Lung (tissue), 12 donors: ENCODE results near the gene RAMP1. TPM values are rescaled to one million over a fixed set of nuclear protein-coding genes. Genes with fewer than 3 reads are reported as not detected.
A peak's percentile ranks its signal among the peaks of the same experiment; 100 is the strongest.

Source experiments
- ATAC-seq: fragments of 200-7000 bp; cut with Tn5 transposase; one replicate; pipeline ENCODE4 v1.9.1; 2020; ENCODE audit warnings: moderate number of reproducible peaks; ENCODE audit not compliant: insufficient read depth, low FRiP score
- DNase-seq, 3 donors: peaks; one replicate each; pipeline ENCODE4 v3.0.0-alpha.2; 2013 to 2017
- H3K27ac ChIP-seq, 2 donors: one replicate each; pipeline ENCODE4 v1.5.1; 2013; ENCODE audit warnings: mild to moderate bottlenecking in 2 of 2, moderate library complexity in 2 of 2, control low read depth in 1 of 2, inconsistent platforms in 1 of 2, low read depth in 1 of 2, low read length in 1 of 2
- H3K27me3 ChIP-seq, 3 donors: one replicate each; pipeline ENCODE4 v1.5.1; 2013; ENCODE audit warnings: low read length in 2 of 3; ENCODE audit not compliant: control insufficient read depth in 3 of 3, insufficient read depth in 3 of 3
- H3K36me3 ChIP-seq, 4 donors: one replicate each; pipeline ENCODE4 v1.5.1; 2013; ENCODE audit warnings: low read length in 4 of 4, mild to moderate bottlenecking in 1 of 4, moderate library complexity in 1 of 4; ENCODE audit not compliant: control insufficient read depth in 4 of 4, insufficient read depth in 4 of 4
- H3K4me1 ChIP-seq, 5 donors: one replicate each; pipeline ENCODE4 v1.5.1; 2013; ENCODE audit warnings: low read length in 5 of 5, mild to moderate bottlenecking in 2 of 5, moderate library complexity in 1 of 5; ENCODE audit not compliant: control insufficient read depth in 5 of 5, insufficient read depth in 5 of 5
- H3K4me3 ChIP-seq: one replicate; pipeline ENCODE4 v1.5.1; 2013; ENCODE audit warnings: mild to moderate bottlenecking, control low read depth, moderate library complexity
- H3K9ac ChIP-seq, 2 donors: one replicate each; pipeline ENCODE4 v1.5.1; 2013; ENCODE audit warnings: low read length in 2 of 2, control low read depth in 1 of 2; ENCODE audit not compliant: insufficient read depth in 1 of 2
- H3K9me3 ChIP-seq, 4 donors: one replicate each; pipeline ENCODE4 v1.5.1; 2013; ENCODE audit warnings: low read length in 3 of 4, mild to moderate bottlenecking in 1 of 4, moderate library complexity in 1 of 4; ENCODE audit not compliant: control insufficient read depth in 4 of 4, insufficient read depth in 3 of 4
- WGBS, 2 donors: extraction: QIAGEN DNeasy Blood & Tissue Kit; methylation state at CpG; one replicate each; pipeline ENCODE4 v1.1.7; 2013; 5-methylcytosine and 5-hydroxymethylcytosine counted together
- polyA plus RNA-seq, 2 donors: library from polyadenylated mRNA; stranded (reverse); fragments of 200-250 nt; gene quantifications; one replicate each; pipeline ENCODE4 v1.2.1, GENCODE V29; 2013
- total RNA-seq, 2 donors: library from RNA; depleted of rRNA in 1 of 2; stranded (reverse); fragments of >200 nt in 1 of 2; gene quantifications; one replicate each; pipeline ENCODE4 v1.2.1, GENCODE V29; 2014 to 2021
- TF ChIP-seq, protein P1 (sequence below): IDR thresholded peaks from 2 replicates; pipeline ENCODE4 v1.5.1; 2012; ENCODE audit warnings: mild to moderate bottlenecking; ENCODE audit errors: control extremely low read depth, extremely low read depth
- donor health status: control.
- donor health status: control.
- donor health status: Bipolar disorder and iron deficiency.
- donor health status: healthy.
- donor health status: DM: yes; HTN: yes; CAD: no.

Gene RAMP1
- total and polyA plus RNA-seq, 4 donors = 10.5 to 26.1 (median 12.6) TPM

DNA sequence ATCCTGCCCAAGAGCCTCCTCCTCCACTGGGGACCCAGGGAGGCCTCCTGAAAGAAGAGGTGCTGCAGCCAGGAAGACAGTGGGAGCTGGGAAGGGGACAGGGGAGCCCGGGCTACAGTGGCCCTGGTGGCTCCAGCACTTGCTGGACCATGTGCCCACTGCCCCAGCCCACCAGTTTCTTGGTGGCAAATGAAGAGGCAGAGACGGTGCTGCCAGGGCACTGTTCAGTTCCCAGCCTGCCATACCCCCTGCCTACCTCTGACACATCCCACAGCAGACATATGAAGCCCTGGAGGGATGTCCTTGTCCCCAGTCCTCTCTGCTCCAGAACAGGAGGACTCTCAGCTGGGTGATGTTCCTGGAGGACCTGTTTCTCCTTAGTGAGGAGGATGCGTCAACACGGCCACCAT is 3.7 kb downstream of the RAMP1 start:
- no peaks in the 10 kb centered on the region for H3K36me3 ChIP-seq
- no peaks in the 10 kb centered on the region for H3K9me3 ChIP-seq
- H3K9ac ChIP-seq = no peak overlapping the region
- WGBS, 2 donors = 92% methylated on average over 4 of the region's 4 CpGs
- no peak overlapping the region for H3K4me3 ChIP-seq
- peak overlapping the region in 1 of 2 donors; percentile 83 for H3K27ac ChIP-seq
- peaks cover 0 to 14% (median 12%) of the 10 kb centered on the region in 3 donors for H3K27me3 ChIP-seq
- TF ChIP-seq, protein P1, sequence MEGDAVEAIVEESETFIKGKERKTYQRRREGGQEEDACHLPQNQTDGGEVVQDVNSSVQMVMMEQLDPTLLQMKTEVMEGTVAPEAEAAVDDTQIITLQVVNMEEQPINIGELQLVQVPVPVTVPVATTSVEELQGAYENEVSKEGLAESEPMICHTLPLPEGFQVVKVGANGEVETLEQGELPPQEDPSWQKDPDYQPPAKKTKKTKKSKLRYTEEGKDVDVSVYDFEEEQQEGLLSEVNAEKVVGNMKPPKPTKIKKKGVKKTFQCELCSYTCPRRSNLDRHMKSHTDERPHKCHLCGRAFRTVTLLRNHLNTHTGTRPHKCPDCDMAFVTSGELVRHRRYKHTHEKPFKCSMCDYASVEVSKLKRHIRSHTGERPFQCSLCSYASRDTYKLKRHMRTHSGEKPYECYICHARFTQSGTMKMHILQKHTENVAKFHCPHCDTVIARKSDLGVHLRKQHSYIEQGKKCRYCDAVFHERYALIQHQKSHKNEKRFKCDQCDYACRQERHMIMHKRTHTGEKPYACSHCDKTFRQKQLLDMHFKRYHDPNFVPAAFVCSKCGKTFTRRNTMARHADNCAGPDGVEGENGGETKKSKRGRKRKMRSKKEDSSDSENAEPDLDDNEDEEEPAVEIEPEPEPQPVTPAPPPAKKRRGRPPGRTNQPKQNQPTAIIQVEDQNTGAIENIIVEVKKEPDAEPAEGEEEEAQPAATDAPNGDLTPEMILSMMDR = no peak
- peaks cover 0 to 27% (median 4%) of the 10 kb centered on the region in 5 donors for H3K4me1 ChIP-seq
- DNase-seq = no peak
- no peak for ATAC-seq

DNA sequence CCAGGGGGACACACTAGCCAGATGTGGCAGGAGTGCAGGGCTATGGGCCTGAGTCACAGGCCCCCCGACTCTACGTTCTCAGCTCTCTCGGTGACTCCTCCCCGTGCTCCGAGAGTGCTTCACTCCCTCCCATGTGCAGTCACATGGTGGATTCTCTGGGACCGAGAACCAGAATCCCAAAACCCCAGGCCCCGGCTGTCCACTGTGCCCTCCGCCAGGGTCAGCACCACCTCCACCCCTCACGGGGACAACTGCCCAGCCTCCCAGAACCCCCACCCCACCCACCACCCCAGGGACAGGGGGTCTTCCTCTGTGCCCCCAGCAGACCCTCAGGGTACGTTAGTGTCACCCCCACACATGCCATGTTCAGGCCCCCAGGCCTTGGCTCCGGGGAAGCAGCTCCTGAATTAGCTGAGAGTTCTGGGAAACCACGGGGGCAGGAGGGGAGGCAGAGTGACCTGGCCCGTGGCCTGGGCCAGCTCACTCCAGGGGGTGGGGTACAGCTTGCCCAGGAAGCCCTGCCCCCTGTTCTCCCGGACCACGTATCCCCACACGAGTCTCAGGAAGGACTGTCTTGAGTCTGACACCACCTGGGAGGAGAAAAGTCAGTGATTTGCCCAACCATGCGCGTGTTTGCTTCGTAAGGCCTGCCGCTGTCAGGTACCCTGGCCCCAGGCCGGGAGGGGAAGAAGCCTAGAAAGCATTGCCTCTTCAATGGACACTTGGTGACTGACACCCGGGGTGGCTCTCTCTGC is 4.4 kb downstream of the RAMP1 start:
- 78 to 80% methylated on average over 22 of the region's 22 CpGs for WGBS, 2 donors
- no peaks in the 10 kb centered on the region for H3K9me3 ChIP-seq
- peak overlapping the region in 1 of 2 donors; percentile 83 for H3K27ac ChIP-seq
- H3K27me3 ChIP-seq = peaks cover 0 to 12% (median 9%) of the 10 kb centered on the region in 3 donors
- TF ChIP-seq, protein P1 = no peak
- DNase-seq (no peak), ATAC-seq (no peak)
- H3K4me1 ChIP-seq = peaks cover 3 to 21% (median 4%) of the 10 kb centered on the region in 5 donors
- H3K4me3 ChIP-seq = no peak overlapping the region
- H3K36me3 ChIP-seq = no peaks in the 10 kb centered on the region
- no peak overlapping the region for H3K9ac ChIP-seq

DNA sequence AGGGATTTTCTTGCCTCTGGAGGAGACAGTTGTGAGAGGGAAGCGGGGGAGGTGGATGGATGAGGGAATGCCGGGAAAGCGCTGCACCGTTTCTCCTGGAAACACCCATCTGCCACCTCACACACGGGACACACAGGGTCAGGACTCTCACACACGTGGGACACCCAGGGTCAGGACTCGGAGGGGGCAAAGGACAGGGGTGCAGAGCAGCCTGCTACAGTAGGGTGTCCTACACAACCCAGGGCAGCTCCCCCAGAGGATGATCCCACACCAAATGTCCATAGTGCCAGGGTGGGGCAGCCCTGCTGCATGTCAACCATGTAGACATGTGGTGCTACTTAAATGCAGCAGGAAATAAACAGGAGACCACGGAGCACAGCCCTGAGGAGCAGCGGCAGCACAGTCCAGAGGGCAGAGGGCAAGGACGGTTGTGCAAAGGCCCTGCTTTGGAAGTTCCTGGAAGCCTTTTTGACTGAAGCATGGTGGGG is 5.1 kb downstream of the RAMP1 start:
- DNase-seq (no peak), ATAC-seq (no peak)
- 76 to 85% methylated on average over 10 of the region's 10 CpGs for WGBS, 2 donors
- peaks cover 0 to 17% (median 5%) of the 10 kb centered on the region in 5 donors for H3K4me1 ChIP-seq
- TF ChIP-seq, protein P1 = no peak
- no peaks in the 10 kb centered on the region for H3K36me3 ChIP-seq
- H3K4me3 ChIP-seq = no peak overlapping the region
- no peak overlapping the region for H3K9ac ChIP-seq
- peak overlapping the region in 1 of 2 donors; percentile 83 for H3K27ac ChIP-seq
- no peaks in the 10 kb centered on the region for H3K9me3 ChIP-seq
- H3K27me3 ChIP-seq = peaks cover 0 to 10% (median 6%) of the 10 kb centered on the region in 3 donors
